Measurements from ENCODE around the gene ATAD1.
"Not testable (repeated sequence)": the region's sequence is repeated elsewhere in the genome, so short reads cannot be mapped to it uniquely, and the experiment has no call there.

The ATAD1 gene

GRCh38 chr10:87846023-87846422 is 28.0 kb upstream of the ATAD1 start:
- no peak for DNase-seq
- ATAC-seq, result no peak

GRCh38 chr10:87845624-87845998 is 27.6 kb upstream of the ATAD1 start:
- no peak for ATAC-seq

GRCh38 chr10:87844837-87845623 is 27.0 kb upstream of the ATAD1 start:
- ATAC-seq (no peak), DNase-seq (no peak)

More at GRCh38 chr10:87845624-87845998, 27.6 kb upstream of the ATAD1 start:
- no peak for DNase-seq

- DNase-seq (no peak), ATAC-seq (no peak)
Measured at GRCh38 chr10:87843714-87844113, 25.7 kb upstream of the ATAD1 start.

GRCh38 chr10:87842776-87843497 is 24.9 kb upstream of the ATAD1 start:
- ATAC-seq (no peak), DNase-seq (no peak)

GRCh38 chr10:87842220-87842641 is 24.2 kb upstream of the ATAD1 start:
- DNase-seq (no peak), ATAC-seq (no peak)

- DNase-seq, result no peak
Measured at GRCh38 chr10:87841186-87841585, 23.2 kb upstream of the ATAD1 start.

GRCh38 chr10:87838650-87839049 is 20.6 kb upstream of the ATAD1 start:
- DNase-seq (no peak), ATAC-seq (no peak)

More at GRCh38 chr10:87841186-87841585, 23.2 kb upstream of the ATAD1 start:
- ATAC-seq, result no peak

GRCh38 chr10:87837445-87837844 is 19.4 kb upstream of the ATAD1 start:
- no peak for ATAC-seq
- DNase-seq, result no peak

- ATAC-seq, result no peak
- no peak for DNase-seq
Measured at GRCh38 chr10:87836098-87836497, 18.1 kb upstream of the ATAD1 start.

GRCh38 chr10:87829986-87830729 is 12.1 kb upstream of the ATAD1 start:
- no peak for DNase-seq
- peak; percentile 84 for ATAC-seq

- not testable (repeated sequence) for ATAC-seq, DNase-seq
Measured at GRCh38 chr10:87829051-87829450, 11.0 kb upstream of the ATAD1 start.

- DNase-seq, result no peak
- ATAC-seq, result no peak
Measured at GRCh38 chr10:87827681-87828080, 9.7 kb upstream of the ATAD1 start.

- DNase-seq, result no peak
- no peak for ATAC-seq
Measured at GRCh38 chr10:87826653-87827052, 8.6 kb upstream of the ATAD1 start.

- no peak for ATAC-seq
Measured at GRCh38 chr10:87819289-87819585, 1.2 kb upstream of the ATAD1 start.

GRCh38 chr10:87818505-87819288 is 671 bp upstream of the ATAD1 start:
- DNase-seq, result peak; percentile 67
- peak; percentile 56 for ATAC-seq

More at GRCh38 chr10:87819289-87819585, 1.2 kb upstream of the ATAD1 start:
- DNase-seq, result no peak

GRCh38 chr10:87816898-87817608 is 973 bp downstream of the ATAD1 start:
- no peak for DNase-seq

GRCh38 chr10:87816163-87816897 is 1.7 kb downstream of the ATAD1 start:
- no peak for DNase-seq
- no peak for ATAC-seq

More at GRCh38 chr10:87816898-87817608, 973 bp downstream of the ATAD1 start:
- ATAC-seq, result no peak

GRCh38 chr10:87804939-87805569 is 13.0 kb downstream of the ATAD1 start:
- ATAC-seq, result no peak
- DNase-seq, result no peak

GRCh38 chr10:87803831-87804230 is 14.2 kb downstream of the ATAD1 start:
- ATAC-seq (no peak), DNase-seq (no peak)
